Ascending aorta (tissue), 2 donors: ENCODE results near the gene TLR7. TPM values are rescaled to one million over a fixed set of nuclear protein-coding genes. Genes with fewer than 3 reads are reported as not detected.

ENCODE experiments used
- DNase-seq, 2 donors: peaks; one replicate each; pipeline ENCODE4 v3.0.0-alpha.2; 2019; ENCODE audit warnings: low spot score in 2 of 2
- H3K27ac ChIP-seq, 2 donors: fragments of 200-600 bp; sonication (generic); one replicate each; pipeline ENCODE4 v1.5.1; 2016 to 2017; ENCODE audit warnings: mild to moderate bottlenecking in 1 of 2
- H3K27me3 ChIP-seq: fragments of 200-600 bp; sonication (generic); one replicate; pipeline ENCODE4 v1.5.1; 2017
- H3K36me3 ChIP-seq, 2 donors: fragments of 200-600 bp; sonication (generic); one replicate each; pipeline ENCODE4 v1.5.1; 2016
- H3K4me1 ChIP-seq, 2 donors: fragments of 200-600 bp; sonication (generic); one replicate each; pipeline ENCODE4 v1.5.1; 2016 to 2017; ENCODE audit warnings: mild to moderate bottlenecking in 1 of 2
- H3K4me3 ChIP-seq, 2 donors: fragments of 200-600 bp; sonication (generic); one replicate each; pipeline ENCODE4 v1.5.1; 2016 to 2017; ENCODE audit warnings: mild to moderate bottlenecking in 1 of 2
- H3K9me3 ChIP-seq, 2 donors: fragments of 200-600 bp; sonication (generic); one replicate each; pipeline ENCODE4 v1.5.1; 2016
- intact Hi-C: fragments of 100-400 bp; cut with DNase I; formaldehyde crosslinking; loops from one replicate; pipeline ENCODE4 v1.15.1; 2023
- total RNA-seq: library from RNA; depleted of rRNA; stranded (reverse); fragments of >200 nt; gene quantifications from one replicate; pipeline ENCODE4 v1.1.0, GENCODE V29; 2016
- TF ChIP-seq, protein P1 (sequence below), 3 experiments: fragments of 200-600 bp in 2 of 3; fragments of 450-650 bp in 1 of 3; sonication (generic) in 2 of 3; IDR thresholded peaks; one replicate each; pipeline ENCODE4 v1.5.1; 2016 to 2019; ENCODE audit warnings: antibody characterized with exemption in 3 of 3, mild to moderate bottlenecking in 1 of 3, moderate library complexity in 1 of 3

Gene TLR7
- total RNA-seq, 1 donor from 2014 or later, result not detected

GRCh38 chrX:12919051-12919450, 52.2 kb downstream of the TLR7 start:
- no peak for DNase-seq
- H3K27ac ChIP-seq, result no peak overlapping the region
- TF ChIP-seq, protein P1, sequence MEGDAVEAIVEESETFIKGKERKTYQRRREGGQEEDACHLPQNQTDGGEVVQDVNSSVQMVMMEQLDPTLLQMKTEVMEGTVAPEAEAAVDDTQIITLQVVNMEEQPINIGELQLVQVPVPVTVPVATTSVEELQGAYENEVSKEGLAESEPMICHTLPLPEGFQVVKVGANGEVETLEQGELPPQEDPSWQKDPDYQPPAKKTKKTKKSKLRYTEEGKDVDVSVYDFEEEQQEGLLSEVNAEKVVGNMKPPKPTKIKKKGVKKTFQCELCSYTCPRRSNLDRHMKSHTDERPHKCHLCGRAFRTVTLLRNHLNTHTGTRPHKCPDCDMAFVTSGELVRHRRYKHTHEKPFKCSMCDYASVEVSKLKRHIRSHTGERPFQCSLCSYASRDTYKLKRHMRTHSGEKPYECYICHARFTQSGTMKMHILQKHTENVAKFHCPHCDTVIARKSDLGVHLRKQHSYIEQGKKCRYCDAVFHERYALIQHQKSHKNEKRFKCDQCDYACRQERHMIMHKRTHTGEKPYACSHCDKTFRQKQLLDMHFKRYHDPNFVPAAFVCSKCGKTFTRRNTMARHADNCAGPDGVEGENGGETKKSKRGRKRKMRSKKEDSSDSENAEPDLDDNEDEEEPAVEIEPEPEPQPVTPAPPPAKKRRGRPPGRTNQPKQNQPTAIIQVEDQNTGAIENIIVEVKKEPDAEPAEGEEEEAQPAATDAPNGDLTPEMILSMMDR (IDR thresholded peaks at IDR 0.05), result no peak
- no peaks in the 10 kb centered on the region for H3K4me1 ChIP-seq
- intact Hi-C loops, result no loop called here
- no peaks in the 10 kb centered on the region for H3K36me3 ChIP-seq
- no peaks in the 10 kb centered on the region for H3K27me3 ChIP-seq
- no peak overlapping the region for H3K4me3 ChIP-seq
- no peaks in the 10 kb centered on the region for H3K9me3 ChIP-seq

GRCh38 chrX:12919620-12920019, 52.7 kb downstream of the TLR7 start:
- Histone ChIP-seq H3K36me3 (no peaks in the 10 kb centered on the region), H3K27me3 (no peaks in the 10 kb centered on the region), H3K27ac (no peak overlapping the region), H3K4me1 (no peaks in the 10 kb centered on the region), H3K4me3 (no peak overlapping the region), H3K9me3 (no peaks in the 10 kb centered on the region)
- intact Hi-C loops, result no loop called here
- TF ChIP-seq, protein P1 (IDR thresholded peaks at IDR 0.05), result no peak
- no peak for DNase-seq

- no peak overlapping the region for H3K4me3 ChIP-seq
- no peaks in the 10 kb centered on the region for H3K9me3 ChIP-seq
- no peak for DNase-seq
- H3K27ac ChIP-seq, result no peak overlapping the region
- TF ChIP-seq, protein P1 (IDR thresholded peaks at IDR 0.05), result no peak
- no peaks in the 10 kb centered on the region for H3K36me3 ChIP-seq
- H3K27me3 ChIP-seq, result no peaks in the 10 kb centered on the region
- intact Hi-C loops, result no loop called here
- no peaks in the 10 kb centered on the region for H3K4me1 ChIP-seq
Observed at GRCh38 chrX:12920990-12921389, 54.1 kb downstream of the TLR7 start.

- Histone ChIP-seq H3K36me3 (no peaks in the 10 kb centered on the region), H3K4me1 (no peaks in the 10 kb centered on the region), H3K4me3 (no peak overlapping the region), H3K27ac (no peak overlapping the region), H3K27me3 (no peaks in the 10 kb centered on the region), H3K9me3 (no peaks in the 10 kb centered on the region)
- intact Hi-C loops, result no loop called here
- DNase-seq, result no peak
- TF ChIP-seq, protein P1 (IDR thresholded peaks at IDR 0.05), result no peak
Observed at GRCh38 chrX:12921886-12922598, 55.2 kb downstream of the TLR7 start.

DNA sequence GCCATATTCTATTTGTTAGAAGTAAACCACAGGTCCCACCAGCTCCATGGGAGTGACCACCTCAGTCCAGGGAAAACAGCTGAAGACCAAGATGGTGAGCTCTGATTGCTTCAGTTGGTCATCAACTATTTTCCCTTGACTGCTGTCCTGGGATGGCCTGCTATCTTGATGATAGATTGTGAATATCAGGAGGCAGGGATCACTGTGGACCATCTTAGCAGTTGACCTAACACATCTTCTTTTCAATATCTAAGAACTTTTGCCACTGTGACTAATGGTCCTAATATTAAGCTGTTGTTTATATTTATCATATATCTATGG, 55.7 kb downstream of the TLR7 start:
- intact Hi-C loops, result no loop called here
- no peak for DNase-seq
- Histone ChIP-seq H3K27me3 (no peaks in the 10 kb centered on the region), H3K9me3 (no peaks in the 10 kb centered on the region), H3K4me1 (no peaks in the 10 kb centered on the region), H3K27ac (no peak overlapping the region), H3K4me3 (no peak overlapping the region), H3K36me3 (no peaks in the 10 kb centered on the region)
- TF ChIP-seq, protein P1 (IDR thresholded peaks at IDR 0.05), result no peak

DNA sequence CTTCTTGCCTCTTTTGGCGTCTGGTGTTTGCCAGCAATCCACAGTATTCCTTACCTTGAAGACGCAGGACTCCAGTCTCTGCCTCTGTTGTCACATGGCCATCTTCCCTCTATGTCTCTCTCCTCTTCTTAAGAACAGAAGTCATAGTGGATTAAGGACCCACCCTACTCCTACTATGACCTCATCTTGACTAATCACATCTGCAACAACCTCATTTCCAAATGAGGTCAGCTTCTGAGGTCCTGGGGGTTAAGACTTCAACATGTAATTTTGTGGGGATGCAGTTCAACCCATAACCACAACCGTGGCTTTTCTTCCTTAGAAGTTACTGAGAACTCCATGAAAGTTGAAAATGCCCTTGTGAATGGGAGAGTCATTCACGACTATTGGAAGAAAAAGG, 62.8 kb downstream of the TLR7 start:
- TF ChIP-seq, protein P1 (IDR thresholded peaks at IDR 0.05), result no peak
- Histone ChIP-seq H3K4me3 (no peak overlapping the region), H3K36me3 (no peaks in the 10 kb centered on the region), H3K27ac (no peak overlapping the region), H3K27me3 (no peaks in the 10 kb centered on the region), H3K9me3 (no peaks in the 10 kb centered on the region), H3K4me1 (no peaks in the 10 kb centered on the region)
- no peak for DNase-seq
- intact Hi-C loops, result no loop called here
